ENCODE data around the gene ITIH5. TPM values are rescaled to one million over a fixed set of nuclear protein-coding genes. Genes with fewer than 3 reads are reported as not detected.
"Not testable (repeated sequence)": the region's sequence is repeated elsewhere in the genome, so short reads cannot be mapped to it uniquely, and the experiment has no call there.

Gene ITIH5
- not detected for total RNA-seq (2021; fragmentation: NEBNext Ultra II Directional; extraction: Animal tissue kit (Norgen Biotek cat#: 25700))
- long read RNA-seq: 0 reads

GRCh38 chr10:7666253-7667023 lies at the start of gene ITIH5:
TSS of gene ITIH5 (minus strand) at chr10:7666966. CDS start at chr10:7666892, 74 bp downstream.
- H3K27ac Mint-ChIP-seq: no peak within 1 kb of the TSS
- no peaks in the 10 kb centered on the region; the same call in 1 of the 2 replicates for H3K9me3 Mint-ChIP-seq
- H3K27me3 Mint-ChIP-seq (ENCODE audit: insufficient read depth): peaks cover 4% of the 10 kb centered on the region; the same call in 1 of the 2 replicates
- TF ChIP-seq CTCF (IDR thresholded peaks at IDR 0.05): no peak
- H3K36me3 Mint-ChIP-seq (ENCODE audit: low read depth): no peaks in the 10 kb centered on the region
- H3K4me3 Mint-ChIP-seq: no peak within 1 kb of the TSS
- H3K4me1 Mint-ChIP-seq (ENCODE audit: low read depth): no peaks in the 10 kb centered on the region
- DNase-seq: no peak

- no peak overlapping the region for H3K4me3 Mint-ChIP-seq
- no peak for TF ChIP-seq CTCF (IDR thresholded peaks at IDR 0.05)
- H3K27ac Mint-ChIP-seq: no peak overlapping the region
- peaks cover 4% of the 10 kb centered on the region; the same call in 1 of the 2 replicates for H3K9me3 Mint-ChIP-seq
- peaks cover 13% of the 10 kb centered on the region for H3K27me3 Mint-ChIP-seq (ENCODE audit: insufficient read depth)
- no peaks in the 10 kb centered on the region for H3K36me3 Mint-ChIP-seq (ENCODE audit: low read depth)
- DNase-seq: no peak
- no peaks in the 10 kb centered on the region for H3K4me1 Mint-ChIP-seq (ENCODE audit: low read depth)
Observed at GRCh38 chr10:7715515-7715914, 48.7 kb upstream of the ITIH5 start.

GRCh38 chr10:7711075-7711474 lies 44.3 kb upstream of the ITIH5 start:
- not testable (repeated sequence) for H3K4me1 Mint-ChIP-seq (ENCODE audit: low read depth); H3K9me3 Mint-ChIP-seq; H3K27ac Mint-ChIP-seq; H3K36me3 Mint-ChIP-seq (ENCODE audit: low read depth); H3K4me3 Mint-ChIP-seq; DNase-seq; H3K27me3 Mint-ChIP-seq (ENCODE audit: insufficient read depth)

- no peak overlapping the region for H3K27ac Mint-ChIP-seq
- DNase-seq: no peak
- no peaks in the 10 kb centered on the region for H3K4me1 Mint-ChIP-seq (ENCODE audit: low read depth)
- H3K36me3 Mint-ChIP-seq (ENCODE audit: low read depth): no peaks in the 10 kb centered on the region
- peaks cover 5% of the 10 kb centered on the region for H3K27me3 Mint-ChIP-seq (ENCODE audit: insufficient read depth)
- peaks cover 4% of the 10 kb centered on the region; the same call in 1 of the 2 replicates for H3K9me3 Mint-ChIP-seq
- TF ChIP-seq CTCF (IDR thresholded peaks at IDR 0.05): no peak
- no peak overlapping the region for H3K4me3 Mint-ChIP-seq
Observed at GRCh38 chr10:7710446-7710845, 43.7 kb upstream of the ITIH5 start.

GRCh38 chr10:7708832-7709231 lies 42.1 kb upstream of the ITIH5 start:
- no peak overlapping the region for H3K4me3 Mint-ChIP-seq
- peaks cover 4% of the 10 kb centered on the region; the same call in 1 of the 2 replicates for H3K9me3 Mint-ChIP-seq
- H3K4me1 Mint-ChIP-seq (ENCODE audit: low read depth): no peaks in the 10 kb centered on the region
- no peak for TF ChIP-seq CTCF (IDR thresholded peaks at IDR 0.05)
- peaks cover 4% of the 10 kb centered on the region; the same call in 1 of the 2 replicates for H3K27me3 Mint-ChIP-seq (ENCODE audit: insufficient read depth)
- no peaks in the 10 kb centered on the region for H3K36me3 Mint-ChIP-seq (ENCODE audit: low read depth)
- no peak overlapping the region for H3K27ac Mint-ChIP-seq
- no peak for DNase-seq

GRCh38 chr10:7707858-7708622 lies 41.3 kb upstream of the ITIH5 start:
- Mint-ChIP-seq H3K9me3 (no peaks in the 10 kb centered on the region), H3K36me3 (ENCODE audit: low read depth) (no peaks in the 10 kb centered on the region), H3K4me3 (no peak overlapping the region), H3K27me3 (ENCODE audit: insufficient read depth) (no peaks in the 10 kb centered on the region; the same call in 1 of the 2 replicates), H3K27ac (no peak overlapping the region), H3K4me1 (ENCODE audit: low read depth) (no peaks in the 10 kb centered on the region)
- no peak for TF ChIP-seq CTCF (IDR thresholded peaks at IDR 0.05)
- DNase-seq: no peak
